K562 (cell line): ENCODE measurements around the gene PDLIM7. TPM values are rescaled to one million over a fixed set of nuclear protein-coding genes. Genes with fewer than 3 reads are reported as not detected.
A peak's percentile ranks its signal among the peaks of the same experiment; 100 is the strongest.

ENCODE experiments used
- CHD2 ChIP-seq: IDR thresholded peaks from 2 replicates; pipeline ENCODE4 v1.6.1; 2011; ENCODE audit warnings: low read depth, low read length
- DPF2 ChIP-seq: fragments of 450-650 bp; IDR thresholded peaks from 2 replicates; pipeline ENCODE4 v1.6.1; 2016
- ETS2 ChIP-seq: IDR thresholded peaks from 2 replicates; pipeline ENCODE4 v1.6.1; 2016; ENCODE audit warnings: borderline replicate concordance, missing genetic modification characterization, mild to moderate bottlenecking, moderate library complexity, missing compliant biosample characterization; ENCODE audit not compliant: poor library complexity, severe bottlenecking
- KDM1A ChIP-seq, 2 experiments: fragments of 450-650 bp; IDR thresholded peaks; 2 replicates each; pipeline ENCODE4 v1.6.1; 2016; ENCODE audit warnings: mild to moderate bottlenecking in 2 of 2
- KLF6 ChIP-seq: fragments of 250-450 bp; sonication (Bioruptor Pico); IDR thresholded peaks from 2 replicates; pipeline ENCODE4 v1.4.0; 2020; ENCODE audit warnings: mild to moderate bottlenecking, moderate library complexity, borderline replicate concordance
- MEF2D ChIP-seq: conservative IDR thresholded peaks from 2 replicates; pipeline ENCODE4 v1.6.1; 2016; ENCODE audit warnings: low read depth, missing genetic modification characterization, missing compliant biosample characterization
- MTF1 ChIP-seq: fragments of 250-450 bp; sonication (Bioruptor Pico); IDR thresholded peaks from 2 replicates; pipeline ENCODE4 v1.9.0; 2021; ENCODE audit warnings: moderate library complexity, mild to moderate bottlenecking, inconsistent platforms, borderline replicate concordance
- NCOR1 ChIP-seq: fragments of 450-650 bp; IDR thresholded peaks from 2 replicates; pipeline ENCODE4 v1.6.1; 2016; ENCODE audit warnings: mild to moderate bottlenecking, moderate library complexity
- NELFE ChIP-seq: IDR thresholded peaks from 2 replicates; pipeline ENCODE4 v1.6.1; 2011; ENCODE audit warnings: mild to moderate bottlenecking; ENCODE audit not compliant: insufficient read depth, insufficient read length
- PHTF2 ChIP-seq: fragments of 250-450 bp; sonication (Bioruptor Pico); IDR thresholded peaks from 2 replicates; pipeline ENCODE4 v1.5.0; 2021; ENCODE audit warnings: mild to moderate bottlenecking
- RFX5 ChIP-seq: IDR thresholded peaks from 2 replicates; pipeline ENCODE4 v1.6.1; 2011; ENCODE audit warnings: low read depth, mild to moderate bottlenecking, improper control_type of control experiment, low read length
- SMAD3 ChIP-seq: fragments of 450-650 bp; formaldehyde crosslinking; conservative IDR thresholded peaks from 2 replicates; pipeline ENCODE4 v1.4.0; 2020; ENCODE audit warnings: mild to moderate bottlenecking
- SMARCA4 ChIP-seq: fragments of 450-650 bp; IDR thresholded peaks from 2 replicates; pipeline ENCODE4 v1.6.1; 2016
- SRSF3 ChIP-seq: fragments of 200-400 bp; formaldehyde crosslinking; IDR thresholded peaks from 2 replicates; pipeline ENCODE4 v1.6.1; 2016; ENCODE audit warnings: mild to moderate bottlenecking, low read length, moderate library complexity; ENCODE audit not compliant: insufficient read depth
- TAF1 ChIP-seq: IDR thresholded peaks from 2 replicates; pipeline ENCODE4 v1.6.1; 2011; ENCODE audit warnings: mild to moderate bottlenecking, low read length, moderate library complexity; ENCODE audit not compliant: insufficient read depth, control insufficient read depth, severe bottlenecking; ENCODE audit errors: extremely low read depth
- U2AF1 ChIP-seq: fragments of 200-400 bp; formaldehyde crosslinking; optimal IDR thresholded peaks from 2 replicates; pipeline ENCODE3; 2017; ENCODE audit warnings: mild to moderate bottlenecking, low read depth, low read length, moderate library complexity
- ZC3H8 ChIP-seq: fragments of 450-650 bp; IDR thresholded peaks from 2 replicates; pipeline ENCODE4 v1.6.1; 2017
- ZNF146 ChIP-seq: IDR thresholded peaks from one replicate; pipeline ENCODE4 v1.6.1; 2018; ENCODE audit warnings: missing compliant biosample characterization; ENCODE audit not compliant: unreplicated experiment
- ZNF280B ChIP-seq: fragments of 250-450 bp; sonication (Bioruptor Pico); IDR thresholded peaks from 2 replicates; pipeline ENCODE4 v1.5.1; 2021; ENCODE audit warnings: mild to moderate bottlenecking
- ZNF395 ChIP-seq: fragments of 200-800 bp; sonication (Bioruptor generic); IDR thresholded peaks from 2 replicates; pipeline ENCODE4 v1.6.1; 2017; ENCODE audit warnings: missing genetic modification characterization, missing compliant biosample characterization
- polyA plus RNA-seq, 8 experiments: library from polyadenylated mRNA; depleted of rRNA in 4 of 8; stranded (reverse) in 5 of 8; unstranded in 3 of 8; fragments of >200 nt; fragmentation: Nextera tagmentation in 2 of 8; fragmentation: Illumina TruSeq in 1 of 8; extraction: Ambion mirVana in 2 of 8; extraction: Trizol in 1 of 8; gene quantifications; 2 replicates each; pipeline versions ENCODE4 v1.2.1 to v1.2.3, GENCODE V29; 2011 to 2014; ENCODE audit warnings: inconsistent platforms in 1 of 8, missing spikeins in 1 of 8
- total RNA-seq, 7 experiments: library from RNA; depleted of rRNA in 6 of 7; stranded (reverse); fragments of >200 nt in 6 of 7; fragmentation: Illumina TruSeq in 2 of 7; extraction: Trizol in 2 of 7; gene quantifications; 2 replicates each; pipeline versions ENCODE4 v1.2.1 to v1.2.3, GENCODE V29; 2011 to 2021; ENCODE audit warnings: low replicate concordance in 1 of 7
- TF ChIP-seq, protein P1 (sequence below), 2 experiments: IDR thresholded peaks; 2 replicates each; pipeline ENCODE4 v1.6.1; 2012; ENCODE audit warnings: improper control_type of control experiment in 2 of 2, low read depth in 2 of 2, low read length in 2 of 2, borderline replicate concordance in 1 of 2
- TF ChIP-seq, protein P2 (sequence below): fragments of 450-650 bp; IDR thresholded peaks from 2 replicates; pipeline ENCODE4 v1.7.0; 2016; ENCODE audit warnings: borderline replicate concordance

The PDLIM7 gene
- total and polyA plus RNA-seq, 9 of the 15 experiments (the other 6 are each of a cell fraction or from before 2014, with no cell fraction given): 2.1 to 124 (median 32.6) TPM

DNA sequence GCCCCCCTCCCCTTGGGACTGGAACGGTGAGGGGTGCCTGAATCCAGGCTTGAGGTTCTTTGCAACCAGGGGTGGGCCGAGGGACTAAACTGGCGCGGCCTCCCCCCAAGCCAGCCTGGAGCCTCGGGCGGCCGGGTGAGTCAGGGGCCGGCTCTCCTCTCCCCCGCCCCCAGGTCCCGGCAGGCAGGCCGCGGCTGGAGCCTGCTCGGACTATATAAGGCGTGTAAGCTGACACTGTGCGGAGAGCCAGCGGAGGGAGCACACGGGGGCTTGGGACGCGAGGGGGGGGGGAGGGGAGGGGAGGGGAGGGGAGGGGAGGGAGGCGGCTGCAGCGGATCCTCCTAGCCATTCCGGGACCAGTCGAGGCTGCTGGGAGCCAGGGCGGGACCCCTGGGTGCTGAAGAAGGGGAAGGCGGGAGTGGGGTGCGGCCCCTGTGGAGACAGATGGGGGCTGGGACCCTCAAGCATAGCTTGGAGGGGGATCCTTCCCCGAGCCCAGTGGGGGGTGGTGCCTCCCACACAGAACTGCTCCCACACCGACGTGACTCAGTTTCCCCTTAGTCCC is 595 bp downstream of the PDLIM7 start (continued):
- TF ChIP-seq MEF2D: no peak
- TF ChIP-seq KDM1A (IDR thresholded peaks at IDR 0.05): peak in 1 of 2 experiments; percentile 63; a peak in 1 of 4 replicates
- TF ChIP-seq NELFE: peak; percentile 8
- TF ChIP-seq ZNF146 (CRISPR knock-in tag): no peak
- peak; percentile 87 for TF ChIP-seq TAF1
- peak; percentile 44; the same call in 1 of the 2 replicates for TF ChIP-seq SMARCA4
- TF ChIP-seq NCOR1: no peak
- TF ChIP-seq MTF1: no peak
- no peak for TF ChIP-seq ZC3H8
- no peak for TF ChIP-seq RFX5
- no peak for TF ChIP-seq ZNF280B
- TF ChIP-seq SMAD3 (CRISPR knock-in tag): no peak
- TF ChIP-seq, protein P1, sequence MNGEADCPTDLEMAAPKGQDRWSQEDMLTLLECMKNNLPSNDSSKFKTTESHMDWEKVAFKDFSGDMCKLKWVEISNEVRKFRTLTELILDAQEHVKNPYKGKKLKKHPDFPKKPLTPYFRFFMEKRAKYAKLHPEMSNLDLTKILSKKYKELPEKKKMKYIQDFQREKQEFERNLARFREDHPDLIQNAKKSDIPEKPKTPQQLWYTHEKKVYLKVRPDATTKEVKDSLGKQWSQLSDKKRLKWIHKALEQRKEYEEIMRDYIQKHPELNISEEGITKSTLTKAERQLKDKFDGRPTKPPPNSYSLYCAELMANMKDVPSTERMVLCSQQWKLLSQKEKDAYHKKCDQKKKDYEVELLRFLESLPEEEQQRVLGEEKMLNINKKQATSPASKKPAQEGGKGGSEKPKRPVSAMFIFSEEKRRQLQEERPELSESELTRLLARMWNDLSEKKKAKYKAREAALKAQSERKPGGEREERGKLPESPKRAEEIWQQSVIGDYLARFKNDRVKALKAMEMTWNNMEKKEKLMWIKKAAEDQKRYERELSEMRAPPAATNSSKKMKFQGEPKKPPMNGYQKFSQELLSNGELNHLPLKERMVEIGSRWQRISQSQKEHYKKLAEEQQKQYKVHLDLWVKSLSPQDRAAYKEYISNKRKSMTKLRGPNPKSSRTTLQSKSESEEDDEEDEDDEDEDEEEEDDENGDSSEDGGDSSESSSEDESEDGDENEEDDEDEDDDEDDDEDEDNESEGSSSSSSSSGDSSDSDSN (IDR thresholded peaks at IDR 0.05; ENCODE audit: borderline replicate concordance in 1 of 2, low read depth in 2 of 2, low read length in 2 of 2): peak; percentile 22 to 78; a peak in 2 of 4 replicates
- no peak for TF ChIP-seq SRSF3
- TF ChIP-seq DPF2: peak; percentile 57
- no peak for TF ChIP-seq PHTF2 (CRISPR knock-in tag)
- peak; percentile 84 for TF ChIP-seq ZNF395 (CRISPR knock-in tag)
- no peak for TF ChIP-seq ETS2 (tag)
- no peak for TF ChIP-seq CHD2
- TF ChIP-seq KLF6 (CRISPR knock-in tag): no peak
- TF ChIP-seq U2AF1: no peak
- TF ChIP-seq, protein P2, sequence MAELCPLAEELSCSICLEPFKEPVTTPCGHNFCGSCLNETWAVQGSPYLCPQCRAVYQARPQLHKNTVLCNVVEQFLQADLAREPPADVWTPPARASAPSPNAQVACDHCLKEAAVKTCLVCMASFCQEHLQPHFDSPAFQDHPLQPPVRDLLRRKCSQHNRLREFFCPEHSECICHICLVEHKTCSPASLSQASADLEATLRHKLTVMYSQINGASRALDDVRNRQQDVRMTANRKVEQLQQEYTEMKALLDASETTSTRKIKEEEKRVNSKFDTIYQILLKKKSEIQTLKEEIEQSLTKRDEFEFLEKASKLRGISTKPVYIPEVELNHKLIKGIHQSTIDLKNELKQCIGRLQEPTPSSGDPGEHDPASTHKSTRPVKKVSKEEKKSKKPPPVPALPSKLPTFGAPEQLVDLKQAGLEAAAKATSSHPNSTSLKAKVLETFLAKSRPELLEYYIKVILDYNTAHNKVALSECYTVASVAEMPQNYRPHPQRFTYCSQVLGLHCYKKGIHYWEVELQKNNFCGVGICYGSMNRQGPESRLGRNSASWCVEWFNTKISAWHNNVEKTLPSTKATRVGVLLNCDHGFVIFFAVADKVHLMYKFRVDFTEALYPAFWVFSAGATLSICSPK: no peak
